Myocyte (in vitro differentiated cells): ENCODE measurements around the gene TRIP13. TPM values are rescaled to one million over a fixed set of nuclear protein-coding genes. Genes with fewer than 3 reads are reported as not detected.

Experiments
- DNase-seq: peaks from one replicate; pipeline ENCODE4 v3.0.0-alpha.2; 2012; ENCODE audit warnings: low read depth
- total RNA-seq: library from RNA; depleted of rRNA; stranded (reverse); fragments of >200 nt; gene quantifications from 2 replicates; pipeline ENCODE4 v1.2.3, GENCODE V29; 2014

TRIP13 gene
- total RNA-seq, 1 donor from 2014 or later, result 3.5 TPM

DNA sequence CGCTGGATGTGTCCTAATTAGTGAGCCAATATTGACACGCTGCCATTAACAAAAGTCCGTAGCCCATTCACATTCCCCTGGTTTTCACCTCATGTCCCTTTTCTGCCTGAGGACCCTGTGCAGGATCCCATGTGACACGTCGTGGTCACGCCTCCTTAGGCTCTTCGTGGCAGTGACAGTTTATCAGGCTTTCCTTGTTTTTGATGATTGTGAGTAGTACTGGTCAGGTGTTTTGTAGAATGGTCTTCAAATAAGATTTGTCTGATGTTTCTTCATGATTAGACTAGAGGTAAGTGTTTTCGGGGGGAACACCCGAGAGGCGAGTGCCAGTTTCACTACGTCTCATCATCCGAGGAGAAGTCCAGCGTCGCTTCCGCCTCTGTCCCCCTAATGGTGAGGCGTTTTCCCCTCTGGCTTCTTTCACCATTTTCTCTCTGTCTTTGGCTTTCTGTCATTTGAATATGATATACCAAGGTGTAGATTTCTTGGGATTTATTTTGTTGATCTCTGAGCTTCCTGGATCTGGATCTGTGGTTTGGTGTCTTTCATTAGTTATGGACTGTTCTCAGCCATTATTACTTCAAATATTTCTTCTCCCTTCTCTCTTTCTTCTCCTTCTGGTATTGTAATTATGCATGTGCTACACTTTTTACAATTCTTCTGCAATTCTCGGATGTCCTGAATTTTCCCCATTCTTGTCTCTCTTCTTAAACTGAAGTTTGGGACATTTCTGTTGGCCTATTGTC is 57.3 kb downstream of the TRIP13 start:
- DNase-seq, result no peak

DNA sequence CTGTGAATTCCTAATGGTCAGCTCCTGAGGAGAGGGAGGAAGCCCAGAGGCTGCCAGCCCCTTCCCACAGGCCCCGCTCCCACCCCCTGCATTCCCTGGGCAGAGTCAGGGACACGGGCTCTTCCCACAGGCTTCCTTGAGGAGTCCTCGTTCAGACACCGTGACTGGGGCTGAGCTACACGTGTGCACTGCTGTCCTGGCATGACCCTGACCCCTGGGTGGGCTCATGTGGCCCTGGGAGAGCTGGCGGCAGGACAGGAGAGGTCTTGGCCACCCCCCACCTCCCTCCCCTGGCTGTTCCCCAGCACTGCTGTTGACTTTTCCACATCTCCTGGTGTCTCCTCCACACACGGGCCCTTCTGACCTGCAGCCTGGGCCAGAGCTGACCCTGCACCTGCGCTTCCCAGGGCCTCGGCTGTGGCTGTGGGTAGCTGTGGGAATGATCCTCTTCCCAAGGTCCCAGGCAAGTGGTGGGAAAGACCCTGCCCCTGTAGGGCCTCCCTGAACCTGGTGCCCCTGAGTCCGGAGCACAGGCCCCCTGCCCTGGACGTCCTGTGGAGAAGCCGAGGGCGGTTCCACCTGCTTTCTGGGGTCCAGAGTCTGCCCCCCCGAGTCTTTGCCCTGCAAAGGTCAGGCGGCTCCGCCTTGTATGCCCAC is 59.4 kb downstream of the TRIP13 start:
- DNase-seq, result no peak

DNA sequence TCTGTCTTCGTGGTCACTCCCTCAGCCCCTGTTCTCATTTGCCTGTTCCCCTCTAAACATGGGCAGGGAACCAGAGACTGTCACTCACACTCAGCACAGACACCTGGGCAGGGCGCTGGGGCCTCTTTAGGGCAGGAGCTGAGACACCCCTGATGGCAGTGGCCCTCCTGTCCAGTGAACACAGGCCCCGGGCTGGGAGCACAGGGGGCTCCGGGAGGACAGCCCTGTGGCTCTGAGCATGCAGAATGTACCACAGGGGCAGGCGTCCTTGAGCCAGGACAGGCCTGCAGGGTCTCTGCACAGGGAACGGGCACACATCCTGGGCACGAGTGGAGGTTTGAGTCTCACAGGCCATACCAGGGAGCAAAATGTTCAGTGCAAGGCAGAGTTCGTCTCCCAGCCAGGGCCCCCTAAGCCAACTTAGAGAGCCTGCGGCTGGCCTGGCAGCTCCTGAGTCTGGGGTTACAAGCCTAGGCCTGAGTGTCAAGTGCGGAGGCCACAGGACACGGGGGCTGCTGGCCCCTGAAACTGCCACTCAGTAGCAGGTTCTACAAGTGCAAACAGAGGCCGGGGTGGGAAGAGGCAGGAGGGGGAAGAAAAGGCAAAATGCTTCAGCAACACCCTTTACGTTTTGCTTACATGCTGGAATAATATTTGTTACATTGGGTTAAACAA is 60.0 kb downstream of the TRIP13 start:
- DNase-seq, result no peak

DNA sequence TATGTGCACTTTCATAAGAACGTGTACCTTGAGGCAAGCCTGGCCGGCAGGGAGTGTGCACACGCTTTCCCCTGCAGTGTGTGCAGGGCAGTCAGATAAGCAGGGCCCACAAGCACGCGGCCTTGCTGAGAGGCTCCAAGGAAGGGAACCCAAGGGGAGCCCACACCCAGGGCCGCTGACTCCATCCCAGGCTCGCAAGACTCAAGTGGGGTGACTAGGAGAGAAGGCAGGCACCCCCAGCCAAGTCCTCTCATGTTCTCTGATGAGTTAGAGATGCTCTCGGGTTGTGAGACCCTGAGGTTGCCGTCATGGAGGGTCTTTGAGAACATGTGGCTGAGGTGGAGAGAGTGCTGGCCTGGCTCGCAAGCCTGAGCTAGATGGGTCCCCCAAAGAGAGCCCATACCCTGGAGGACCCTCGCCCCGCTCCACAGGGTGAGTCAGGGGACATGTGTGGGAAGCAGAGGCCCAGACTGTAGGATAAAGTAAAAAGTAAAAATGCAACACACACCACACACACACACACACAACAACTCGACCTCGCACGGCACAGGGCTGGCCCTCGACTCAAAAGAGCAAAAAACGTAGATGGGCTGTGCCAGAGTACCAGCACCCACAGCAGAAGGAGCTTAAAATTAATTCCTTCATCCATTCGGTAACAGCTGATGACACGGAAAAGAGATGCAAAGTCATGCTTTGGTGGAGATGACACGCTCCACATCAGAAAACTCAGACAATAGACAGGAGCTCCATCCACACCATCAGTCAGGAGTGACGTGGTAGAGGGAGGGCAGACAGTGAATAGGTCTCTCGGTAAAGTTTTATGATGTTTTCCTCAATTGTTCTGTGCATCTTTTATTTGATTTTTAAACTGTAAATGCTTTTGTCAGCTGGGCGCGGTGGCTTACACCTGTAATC is 61.1 kb downstream of the TRIP13 start:
- no peak for DNase-seq

DNA sequence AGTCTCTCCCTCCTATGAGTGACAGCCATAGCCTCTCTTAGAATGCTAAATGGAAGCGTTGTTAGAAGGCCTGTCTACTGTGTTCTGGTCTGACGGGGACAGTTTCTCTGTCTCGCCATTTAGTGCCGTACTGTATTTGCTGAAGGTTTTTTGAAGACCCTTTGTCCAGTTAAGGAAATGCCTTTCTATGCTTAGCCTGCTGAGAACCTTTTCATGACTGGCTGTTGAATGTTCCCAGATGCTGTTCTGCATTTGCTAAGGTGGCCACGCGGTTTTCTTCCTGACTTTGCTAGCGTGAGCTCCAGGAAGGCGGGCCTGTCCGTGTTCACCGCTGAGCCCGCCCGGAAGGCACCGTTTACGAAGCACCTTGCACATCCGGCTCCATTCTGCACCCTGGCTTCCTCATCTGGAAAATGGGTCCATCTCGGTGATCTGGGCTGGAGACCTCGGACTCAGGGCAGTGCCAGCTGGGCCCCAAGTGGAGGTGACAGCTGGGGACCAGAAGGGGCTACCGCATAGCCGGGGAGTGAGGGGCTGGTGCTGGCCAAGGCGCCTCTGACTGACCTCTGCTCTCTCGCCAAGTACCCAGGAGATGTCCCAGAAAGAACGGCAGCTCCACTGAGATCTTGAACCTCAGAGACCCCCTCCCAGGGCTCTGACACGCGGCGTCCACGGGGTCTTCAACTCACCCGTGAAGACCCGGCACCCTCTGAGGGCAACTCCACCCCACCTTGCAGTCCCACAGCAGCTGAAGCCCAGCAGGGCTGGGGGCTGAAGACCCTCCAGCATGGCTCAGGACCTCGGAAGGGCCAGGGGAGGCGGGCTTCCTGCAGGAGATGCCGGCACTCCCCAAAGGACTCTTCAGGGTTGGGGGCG is 63.4 kb downstream of the TRIP13 start:
- no peak for DNase-seq

DNA sequence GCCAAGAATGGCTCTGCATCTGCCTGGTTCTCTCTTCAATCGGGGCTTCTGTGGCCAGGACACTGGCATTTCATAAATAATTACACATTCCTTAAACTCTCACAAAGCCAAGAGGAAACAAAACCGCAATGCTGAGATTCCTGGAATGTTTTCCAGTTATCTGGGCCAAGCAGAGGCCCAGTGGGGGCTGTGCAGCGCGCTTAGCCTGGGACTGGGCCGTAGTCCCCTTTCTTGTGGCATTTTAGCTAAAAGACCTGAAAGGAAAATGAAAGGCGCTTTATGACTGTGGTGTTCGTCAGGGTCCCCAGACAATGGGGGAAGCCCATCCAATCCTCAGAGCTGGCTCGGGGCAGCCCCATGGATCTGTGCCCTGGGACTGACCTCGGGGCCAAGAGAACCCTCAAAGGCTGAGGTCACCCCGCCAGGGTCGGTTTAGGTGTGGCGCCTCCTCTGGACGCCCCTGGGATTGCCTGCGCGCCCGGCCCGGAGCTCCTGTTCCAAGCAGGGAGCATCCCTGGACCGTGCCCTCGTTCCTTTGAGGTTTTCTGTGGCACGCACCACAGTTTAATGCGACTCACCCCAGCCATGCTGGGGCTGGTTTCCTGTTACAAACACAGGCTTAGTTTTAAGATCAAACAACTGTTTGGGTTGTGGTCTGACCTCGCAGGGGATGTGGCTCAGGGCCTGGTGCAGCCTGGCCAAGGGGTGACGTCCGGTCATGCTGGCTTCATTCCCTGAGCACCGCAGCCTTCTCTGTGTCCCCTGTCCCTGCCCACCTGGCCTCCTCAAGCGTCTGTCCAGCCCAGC is 64.5 kb downstream of the TRIP13 start:
- peak; percentile 99 for DNase-seq

DNA sequence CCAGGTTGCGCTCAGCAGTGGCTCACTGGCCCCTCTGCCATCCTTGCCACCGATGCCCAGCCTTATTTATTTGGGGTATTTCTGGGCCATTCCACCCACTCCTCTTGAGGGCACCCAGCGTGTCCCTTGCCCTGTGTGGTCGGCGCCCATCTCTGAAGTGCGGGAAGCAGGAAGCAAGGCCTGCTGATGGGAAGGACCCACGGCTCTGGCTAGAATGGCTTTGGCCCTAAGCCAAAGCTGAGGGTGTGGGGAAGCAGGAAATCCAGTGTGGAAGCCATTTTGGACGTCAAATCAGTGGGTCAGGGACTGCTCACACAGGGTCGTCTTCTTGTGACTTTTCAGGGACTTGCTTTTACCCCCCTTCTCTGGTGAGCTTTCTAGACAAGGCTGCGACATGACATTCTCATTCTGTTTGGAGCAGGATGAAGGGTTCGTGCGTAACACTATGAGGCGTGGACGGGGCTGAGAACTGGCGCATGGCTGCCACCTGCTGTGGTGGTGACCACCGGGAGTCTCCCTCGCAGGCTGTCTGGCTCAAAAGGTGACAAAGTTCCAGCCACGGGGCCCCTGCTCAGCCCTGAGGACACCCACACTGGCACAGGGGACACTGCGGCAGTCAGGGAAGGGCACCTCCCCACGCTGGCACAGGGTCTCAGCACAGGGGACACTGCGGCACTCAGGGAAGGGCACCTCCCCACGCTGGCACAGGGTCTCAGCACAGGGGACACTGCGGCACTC is 65.2 kb downstream of the TRIP13 start:
- DNase-seq, result peak; percentile 66

DNA sequence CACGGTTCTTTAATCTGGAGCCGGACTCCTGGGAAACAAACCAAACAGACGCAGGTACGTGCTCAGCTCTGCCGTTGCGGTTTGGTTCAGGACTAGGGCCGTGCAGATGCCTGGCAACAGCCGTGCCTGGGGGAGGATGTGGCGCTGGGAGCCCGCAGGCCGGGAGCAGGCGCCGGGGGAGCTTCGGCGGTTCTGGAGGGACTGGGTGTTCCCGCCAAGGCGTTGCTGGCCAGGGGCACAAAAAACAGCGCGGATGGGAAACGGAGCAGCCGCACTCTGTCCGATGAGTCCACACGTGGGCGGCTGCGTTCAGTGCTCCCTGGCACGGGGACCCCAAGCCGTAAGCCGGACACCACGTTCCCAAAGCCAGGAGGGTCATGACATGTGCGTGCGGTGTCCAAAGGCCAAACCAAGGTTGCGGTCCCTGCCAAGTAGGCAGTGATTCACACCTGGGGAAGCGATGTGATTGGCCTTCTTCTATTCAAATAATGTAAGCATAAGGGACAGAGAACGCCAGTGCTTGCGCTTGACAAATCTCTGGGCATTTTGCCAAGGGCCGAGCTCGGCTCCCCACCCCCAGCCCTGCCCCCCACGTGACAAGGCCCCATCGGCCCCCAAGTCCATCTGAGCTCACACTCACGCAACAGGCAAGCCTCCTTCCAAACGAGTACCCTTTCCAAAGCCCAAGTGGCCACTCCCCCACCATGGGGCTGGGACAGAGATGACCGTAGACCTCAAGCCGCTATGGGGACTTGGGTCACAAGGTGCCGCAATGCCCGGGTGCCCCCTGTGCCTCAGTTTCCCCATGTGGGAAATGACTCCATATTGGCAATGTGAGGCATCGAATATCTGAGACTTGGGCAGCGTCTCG is 66.3 kb downstream of the TRIP13 start:
- DNase-seq, result peak; percentile 89

DNA sequence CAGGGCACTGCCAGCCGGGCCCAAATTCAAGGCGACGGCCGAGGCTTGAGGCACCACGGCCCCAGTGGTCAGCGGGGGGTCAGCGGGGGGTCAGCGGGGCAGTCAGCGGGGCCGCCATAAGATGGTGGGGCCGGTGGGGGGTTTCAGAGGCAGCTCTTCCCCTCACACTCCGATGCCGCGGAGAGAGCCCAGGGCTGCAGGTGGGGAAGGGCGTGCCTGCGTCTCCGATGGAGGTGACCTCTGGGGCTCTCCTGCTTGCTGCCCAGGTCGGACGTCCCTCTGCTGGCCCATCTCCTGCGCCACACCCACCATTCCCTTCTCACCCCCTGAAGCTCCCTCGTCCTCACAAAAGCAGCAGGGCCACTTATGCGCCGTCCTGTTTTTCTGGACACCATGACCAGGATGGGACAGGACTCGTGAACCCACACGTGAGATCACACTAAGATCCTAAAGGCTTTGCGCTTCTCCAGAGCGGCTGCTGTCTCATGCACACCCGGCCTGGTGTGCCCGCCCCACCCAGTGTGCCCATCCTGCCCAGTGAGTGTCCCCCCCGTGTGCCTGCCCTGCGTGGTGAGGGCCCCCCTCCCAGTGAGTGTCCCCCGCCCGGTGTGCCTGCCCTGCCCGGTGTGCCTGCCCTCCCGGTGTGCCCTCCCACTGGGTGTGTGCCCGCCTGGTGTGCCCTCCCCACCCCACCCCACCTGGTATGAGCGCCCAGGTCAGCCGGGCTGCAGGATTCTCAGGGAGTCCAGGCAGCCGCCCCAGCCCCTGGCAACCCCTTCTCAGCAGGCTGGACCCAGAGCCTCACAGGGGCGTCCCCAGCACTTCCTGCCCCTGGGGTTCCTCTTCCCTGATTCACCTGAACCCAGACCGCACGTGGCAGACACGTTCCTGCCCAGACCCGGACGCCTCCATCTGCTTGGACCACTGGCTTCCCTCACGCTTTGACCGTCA is 67.2 kb downstream of the TRIP13 start:
- DNase-seq, result no peak

DNA sequence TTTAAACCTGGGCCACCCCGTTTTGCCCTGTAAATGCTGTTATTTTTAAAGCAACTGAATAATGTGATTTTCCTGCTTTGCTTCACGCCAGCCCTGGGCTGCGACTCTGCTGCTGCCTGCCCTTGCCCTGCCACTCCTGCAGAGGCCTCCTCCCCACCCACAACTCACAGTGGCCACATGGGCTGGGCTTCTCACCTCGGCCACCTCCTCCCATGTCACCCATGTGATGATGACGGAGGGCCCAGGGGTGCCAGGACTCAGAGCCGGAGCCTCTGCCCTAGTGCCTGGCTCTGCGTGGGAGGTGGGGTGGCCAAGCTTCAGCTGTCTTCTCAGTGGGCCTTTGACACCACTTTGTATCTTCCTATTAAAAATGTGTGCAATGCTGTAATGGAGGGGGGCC is 67.9 kb downstream of the TRIP13 start:
- no peak for DNase-seq

DNA sequence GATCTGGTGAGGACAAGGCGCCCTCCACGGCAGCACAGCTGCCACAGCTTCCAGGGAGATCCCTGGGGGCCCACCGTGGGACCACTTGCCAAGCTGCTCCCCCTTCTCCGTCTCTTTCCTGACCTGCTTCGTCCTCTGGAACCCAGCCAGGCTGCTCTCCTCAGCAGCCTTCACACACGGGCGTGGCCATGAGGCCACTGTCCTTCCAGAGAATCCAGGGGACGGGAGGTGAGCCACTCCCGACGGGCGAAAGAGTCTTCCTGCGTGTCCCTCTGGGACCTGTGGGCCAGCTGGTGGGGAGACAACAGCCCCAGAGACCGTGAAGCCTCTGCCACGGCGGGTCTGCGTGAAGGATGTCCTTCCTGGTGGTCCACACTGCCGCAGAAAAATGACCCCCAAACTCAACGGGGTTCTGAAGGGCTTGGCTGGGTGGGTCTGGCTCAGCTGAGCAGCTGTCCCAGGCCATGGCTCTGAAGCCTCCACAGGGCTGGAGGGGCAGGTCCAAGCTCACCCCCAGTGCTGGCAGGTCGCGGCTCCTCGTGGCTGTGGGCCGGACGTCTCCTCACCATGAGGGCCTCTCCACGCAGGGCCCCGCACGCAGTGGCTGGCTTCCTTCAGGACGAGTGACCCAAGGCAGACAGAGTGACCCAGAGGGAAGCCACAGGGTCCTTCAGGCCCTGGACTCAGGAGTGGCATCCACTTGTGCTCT is 68.5 kb downstream of the TRIP13 start:
- no peak for DNase-seq

DNA sequence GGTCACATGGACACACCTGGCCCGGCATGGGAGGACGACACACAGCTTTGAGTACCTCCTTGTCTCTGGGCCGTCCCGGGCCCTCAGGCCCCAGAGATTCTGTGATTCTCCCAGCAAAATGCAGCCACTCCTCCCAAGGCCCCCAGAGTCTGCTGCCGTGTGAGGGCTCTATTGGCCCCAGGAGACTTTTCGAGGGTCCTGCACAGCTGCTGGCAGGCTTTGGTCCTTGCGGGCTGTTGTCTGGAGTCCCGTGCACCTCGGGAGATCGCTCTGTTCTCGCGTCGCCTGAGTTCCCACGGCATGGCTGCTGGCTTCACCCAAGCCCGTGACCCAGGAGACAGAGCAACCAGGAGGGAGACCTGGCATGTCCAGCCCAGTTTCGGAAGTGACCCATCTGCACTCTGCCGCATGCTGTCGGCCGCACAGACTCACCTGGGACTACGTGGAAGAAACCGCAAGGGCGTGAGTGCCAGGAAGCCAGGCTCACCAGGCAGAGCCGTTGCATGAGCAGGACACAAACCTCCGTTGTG is 69.1 kb downstream of the TRIP13 start:
- DNase-seq, result no peak

DNA sequence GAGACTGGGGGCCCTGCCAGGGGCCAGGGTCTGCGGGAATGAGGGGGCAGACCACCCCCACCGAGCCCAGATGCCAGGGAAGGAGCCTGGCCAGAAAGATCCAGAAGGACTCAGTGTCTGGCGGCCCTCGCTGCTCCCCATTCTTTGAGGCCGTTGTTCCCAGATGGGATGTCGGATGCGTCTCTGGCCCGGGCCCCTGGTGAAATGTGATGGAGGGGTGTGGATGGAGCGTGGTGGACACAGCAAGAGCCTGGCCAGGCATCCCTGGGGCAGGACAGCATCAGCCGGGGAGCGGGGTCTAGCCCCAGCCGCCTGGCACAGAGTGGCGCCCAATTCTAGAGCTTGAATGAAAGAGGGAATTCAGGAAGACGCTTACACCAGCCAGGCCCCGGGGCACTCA is 69.7 kb downstream of the TRIP13 start:
- DNase-seq, result no peak

DNA sequence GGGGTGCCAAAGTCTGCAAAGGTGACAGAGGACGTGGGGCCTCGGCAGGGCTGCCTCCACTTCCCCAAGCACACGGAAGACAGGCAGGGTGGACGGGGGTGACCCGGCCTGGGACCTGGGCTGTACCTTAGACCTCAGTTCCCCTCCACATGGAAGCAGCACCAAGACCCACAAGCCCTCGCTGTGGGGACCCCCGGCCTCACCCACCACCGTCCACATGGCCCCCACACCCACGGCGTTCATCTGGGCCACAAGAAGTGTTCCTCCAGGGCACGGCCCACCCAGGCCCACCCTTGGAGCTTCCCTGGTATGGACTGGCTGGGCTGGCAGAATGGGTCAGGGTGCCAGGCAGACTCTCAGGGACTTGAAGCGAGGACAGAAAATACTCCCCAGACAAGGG is 70.1 kb downstream of the TRIP13 start:
- DNase-seq, result no peak

DNA sequence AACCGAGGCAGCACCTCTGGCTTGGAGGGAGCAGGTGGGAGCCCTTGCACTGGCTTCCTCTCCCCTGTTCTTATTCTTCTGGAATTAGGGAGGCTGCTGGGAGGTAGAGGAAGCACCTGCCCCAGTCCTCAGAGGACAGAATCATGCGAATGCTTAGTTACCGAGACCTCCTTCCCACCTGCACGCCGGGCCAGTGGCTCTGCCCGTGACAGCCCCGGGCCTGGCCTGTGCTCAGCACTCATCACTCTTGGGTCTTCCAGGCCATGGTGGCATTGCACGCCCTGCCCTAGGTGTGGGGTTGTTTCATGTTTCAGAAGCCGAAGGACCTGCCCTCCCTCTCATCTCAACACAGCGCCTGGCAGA is 70.6 kb downstream of the TRIP13 start:
- no peak for DNase-seq
